ENCODE results near the gene USP49.

DNA sequence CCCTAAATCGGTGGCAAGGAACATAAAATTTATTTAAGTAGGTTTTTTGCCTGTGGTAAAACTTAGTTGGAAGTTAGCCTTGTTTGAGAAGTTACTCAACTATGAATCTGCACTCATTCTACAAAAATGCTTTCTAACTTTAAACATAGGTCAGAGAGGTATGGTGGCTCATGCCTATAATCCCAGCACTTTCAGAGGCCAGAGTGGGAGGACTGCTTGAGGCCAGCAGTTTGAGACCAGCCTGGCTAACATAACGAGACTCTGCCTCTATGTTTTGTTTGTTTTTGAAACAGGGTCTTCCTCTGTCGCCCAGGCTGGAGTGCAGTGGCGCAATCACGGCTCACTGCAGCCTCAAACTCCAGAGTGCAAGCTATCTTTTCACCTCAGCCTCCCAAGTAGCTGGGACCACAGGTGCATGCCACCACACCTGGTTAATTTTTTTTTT, 16.2 kb downstream of the USP49 start:
- TF ChIP-seq, protein P1, sequence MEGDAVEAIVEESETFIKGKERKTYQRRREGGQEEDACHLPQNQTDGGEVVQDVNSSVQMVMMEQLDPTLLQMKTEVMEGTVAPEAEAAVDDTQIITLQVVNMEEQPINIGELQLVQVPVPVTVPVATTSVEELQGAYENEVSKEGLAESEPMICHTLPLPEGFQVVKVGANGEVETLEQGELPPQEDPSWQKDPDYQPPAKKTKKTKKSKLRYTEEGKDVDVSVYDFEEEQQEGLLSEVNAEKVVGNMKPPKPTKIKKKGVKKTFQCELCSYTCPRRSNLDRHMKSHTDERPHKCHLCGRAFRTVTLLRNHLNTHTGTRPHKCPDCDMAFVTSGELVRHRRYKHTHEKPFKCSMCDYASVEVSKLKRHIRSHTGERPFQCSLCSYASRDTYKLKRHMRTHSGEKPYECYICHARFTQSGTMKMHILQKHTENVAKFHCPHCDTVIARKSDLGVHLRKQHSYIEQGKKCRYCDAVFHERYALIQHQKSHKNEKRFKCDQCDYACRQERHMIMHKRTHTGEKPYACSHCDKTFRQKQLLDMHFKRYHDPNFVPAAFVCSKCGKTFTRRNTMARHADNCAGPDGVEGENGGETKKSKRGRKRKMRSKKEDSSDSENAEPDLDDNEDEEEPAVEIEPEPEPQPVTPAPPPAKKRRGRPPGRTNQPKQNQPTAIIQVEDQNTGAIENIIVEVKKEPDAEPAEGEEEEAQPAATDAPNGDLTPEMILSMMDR (IDR thresholded peaks at IDR 0.05; ENCODE audit: insufficient read depth, low read length, poor library complexity, severe bottlenecking): no peak
- no peak for TF ChIP-seq EZH2phosphoT487 (conservative IDR thresholded peaks at IDR 0.05; ENCODE audit: low read length)

Measured in SU-DHL-6 (cell line).